ENCODE measurements around the gene COG2. TPM values are rescaled to one million over a fixed set of nuclear protein-coding genes. Genes with fewer than 3 reads are reported as not detected.
"Not testable (repeated sequence)": the region's sequence is repeated elsewhere in the genome, so short reads cannot be mapped to it uniquely, and the experiment has no call there.

COG2 gene
- total and polyA plus RNA-seq, 7 donors, result 17.5 to 31.2 (median 25.2) TPM

- intact Hi-C loops (cut with DNase I), result no loop called here
- Histone ChIP-seq H3K27me3 (no peaks in the 10 kb centered on the region), H3K4me3 (no peak overlapping the region), H3K9me3 (no peaks in the 10 kb centered on the region), H3K4me1 (peaks cover 0 to 22% (median 19%) of the 10 kb centered on the region in 4 donors), H3K36me3 (no peaks in the 10 kb centered on the region), H3K27ac (no peak overlapping the region)
- no peak for TF ChIP-seq EP300 (IDR thresholded peaks at IDR 0.05)
- TF ChIP-seq POLR2AphosphoS5 (IDR thresholded peaks at IDR 0.05), result no peak
- no peak for DNase-seq
- WGBS, 2 donors, result 94 to 95% methylated on average over 3 of the region's 3 CpGs
These were observed 5.8 kb downstream of the COG2 start for GRCh38 chr1:230648114-230648513.

- 98 to 99% methylated on average over 1 of the region's 1 CpG for WGBS, 2 donors
- H3K4me1 ChIP-seq, result peaks cover 0 to 1% (median 0%) of the 10 kb centered on the region in 4 donors
- no peaks in the 10 kb centered on the region for H3K9me3 ChIP-seq
- no peak for DNase-seq
- no peak for TF ChIP-seq EP300 (IDR thresholded peaks at IDR 0.05)
- no peak for TF ChIP-seq POLR2A (IDR thresholded peaks at IDR 0.05)
- TF ChIP-seq POLR2AphosphoS5 (IDR thresholded peaks at IDR 0.05), result no peak
- no peak overlapping the region for H3K27ac ChIP-seq
- no peaks in the 10 kb centered on the region for H3K27me3 ChIP-seq
- intact Hi-C loops (cut with DNase I), result no loop called here
- H3K36me3 ChIP-seq, result no peaks in the 10 kb centered on the region
- no peak overlapping the region for H3K4me3 ChIP-seq
These were observed 8.0 kb downstream of the COG2 start for GRCh38 chr1:230650300-230650699.

- no peak for DNase-seq
- TF ChIP-seq EP300 (IDR thresholded peaks at IDR 0.05), result no peak
- TF ChIP-seq POLR2AphosphoS5 (IDR thresholded peaks at IDR 0.05), result no peak
- H3K27me3 ChIP-seq, result no peaks in the 10 kb centered on the region
- H3K27ac ChIP-seq, result no peak overlapping the region
- WGBS, 2 donors, result 88 to 92% methylated on average over 2 of the region's 2 CpGs
- intact Hi-C loops (cut with DNase I), result no loop called here
- no peaks in the 10 kb centered on the region for H3K36me3 ChIP-seq
- H3K9me3 ChIP-seq, result no peaks in the 10 kb centered on the region
- H3K4me1 ChIP-seq, result no peaks in the 10 kb centered on the region
- H3K4me3 ChIP-seq, result no peak overlapping the region
These were observed 9.0 kb downstream of the COG2 start for GRCh38 chr1:230651235-230651634.

- H3K27ac ChIP-seq; DNase-seq; H3K27me3 ChIP-seq; H3K4me1 ChIP-seq; intact Hi-C loops (cut with DNase I); H3K9me3 ChIP-seq; H3K4me3 ChIP-seq: not testable (repeated sequence)
- H3K36me3 ChIP-seq, result peaks cover 0 to 24% (median 2%) of the 10 kb centered on the region in 4 donors
- WGBS, 2 donors, result 93 to 98% methylated on average over 1 of the region's 1 CpG
These were observed 14.4 kb downstream of the COG2 start for GRCh38 chr1:230656719-230657118.

- DNase-seq; H3K4me1 ChIP-seq; H3K4me3 ChIP-seq; H3K9me3 ChIP-seq; H3K27me3 ChIP-seq; intact Hi-C loops (cut with DNase I); H3K27ac ChIP-seq: not testable (repeated sequence)
- peaks cover 0 to 35% (median 2%) of the 10 kb centered on the region in 4 donors for H3K36me3 ChIP-seq
- 94 to 97% methylated on average over 1 of the region's 1 CpG for WGBS, 2 donors
These were observed 15.8 kb downstream of the COG2 start for GRCh38 chr1:230658103-230658502.

- 96 to 97% methylated on average over 2 of the region's 2 CpGs for WGBS, 2 donors
These were observed 16.4 kb downstream of the COG2 start for GRCh38 chr1:230658691-230659090.

GRCh38 chr1:230661976-230662375 lies 19.7 kb downstream of the COG2 start:
- H3K27me3 ChIP-seq, result no peaks in the 10 kb centered on the region
- intact Hi-C loops (cut with DNase I), result no loop called here
- H3K9me3 ChIP-seq, result no peaks in the 10 kb centered on the region
- 83 to 90% methylated on average over 4 of the region's 4 CpGs for WGBS, 2 donors
- no peak overlapping the region for H3K27ac ChIP-seq
- H3K4me3 ChIP-seq, result no peak overlapping the region
- H3K36me3 ChIP-seq, result peaks cover 0 to 73% (median 21%) of the 10 kb centered on the region in 4 donors
- no peak for TF ChIP-seq POLR2AphosphoS5 (IDR thresholded peaks at IDR 0.05)
- no peak for TF ChIP-seq POLR2A (IDR thresholded peaks at IDR 0.05)
- TF ChIP-seq EP300 (IDR thresholded peaks at IDR 0.05), result no peak
- no peak for TF ChIP-seq CTCF (IDR thresholded peaks at IDR 0.05)
- no peaks in the 10 kb centered on the region for H3K4me1 ChIP-seq
- DNase-seq, result no peak

More at GRCh38 chr1:230658691-230659090, 16.4 kb downstream of the COG2 start:
- no peaks in the 10 kb centered on the region for H3K9me3 ChIP-seq
- no peak for TF ChIP-seq EP300 (IDR thresholded peaks at IDR 0.05)
- TF ChIP-seq CTCF (IDR thresholded peaks at IDR 0.05), result no peak
- TF ChIP-seq POLR2AphosphoS5 (IDR thresholded peaks at IDR 0.05), result no peak
- TF ChIP-seq POLR2A (IDR thresholded peaks at IDR 0.05), result no peak
- H3K4me3 ChIP-seq, result no peak overlapping the region
- H3K4me1 ChIP-seq, result no peaks in the 10 kb centered on the region
- DNase-seq, result no peak
- H3K27me3 ChIP-seq, result no peaks in the 10 kb centered on the region
- H3K36me3 ChIP-seq, result peaks cover 0 to 41% (median 2%) of the 10 kb centered on the region in 4 donors
- H3K27ac ChIP-seq, result no peak overlapping the region
- intact Hi-C loops (cut with DNase I), result no loop called here
